Measurements from ENCODE around the gene TUBB1. TPM values are rescaled to one million over a fixed set of nuclear protein-coding genes. Genes with fewer than 3 reads are reported as not detected.

Gene TUBB1
- total RNA-seq, 1 experiment from 2014 or later: not detected

DNA sequence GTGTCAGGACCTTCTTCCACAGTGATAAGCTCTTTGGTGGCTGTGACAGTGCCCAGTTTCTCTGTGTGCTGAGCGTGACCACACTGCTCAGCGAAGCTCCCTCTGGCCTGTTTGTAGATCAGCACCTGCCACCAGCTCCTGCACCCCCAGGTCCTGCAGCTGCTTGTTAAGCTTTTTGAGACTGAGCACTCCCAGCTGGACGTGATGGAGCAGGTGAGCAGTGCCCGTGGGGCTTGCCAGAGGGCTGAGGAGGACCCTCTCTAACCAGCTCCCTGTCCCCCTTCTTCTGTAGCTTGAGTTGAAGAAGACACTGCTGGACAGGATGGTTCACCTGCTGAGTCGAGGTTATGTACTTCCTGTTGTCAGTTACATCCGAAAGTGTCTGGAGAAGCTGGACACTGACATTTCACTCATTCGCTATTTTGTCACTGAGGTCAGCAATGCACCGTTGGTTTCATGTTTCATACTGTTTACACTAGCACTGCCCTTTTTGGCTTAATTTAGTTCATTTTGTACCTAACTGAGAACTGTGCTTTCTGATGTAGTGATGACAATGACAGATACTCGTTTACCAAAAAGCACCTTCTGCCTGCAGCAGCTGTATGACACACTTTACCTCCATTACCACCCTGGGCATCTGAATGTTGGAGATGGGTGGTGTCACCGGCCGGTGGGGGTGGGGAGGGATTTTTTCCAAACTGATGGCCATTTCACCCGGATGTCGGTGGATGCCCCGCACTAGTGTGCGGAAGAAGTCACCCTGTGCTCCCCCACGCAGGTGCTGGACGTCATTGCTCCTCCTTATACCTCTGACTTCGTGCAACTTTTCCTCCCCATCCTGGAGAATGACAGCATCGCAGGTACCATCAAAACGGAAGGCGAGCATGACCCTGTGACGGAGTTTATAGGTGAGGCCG, 25.6 kb upstream of the TUBB1 start:
- no peak for DNase-seq (ENCODE audit: low spot score)
- Histone ChIP-seq H3K27me3 (replicated peaks; ENCODE audit: insufficient read depth, low read depth, low read length, poor library complexity) (no peaks in the 10 kb centered on the region), H3K4me1 (ENCODE audit: insufficient read depth, low read length, poor library complexity, severe bottlenecking) (no peaks in the 10 kb centered on the region), H3K9me3 (ENCODE audit: low read depth, low read length, poor library complexity, severe bottlenecking) (no peaks in the 10 kb centered on the region), H3K27ac (ENCODE audit: low read depth, low read length, poor library complexity, severe bottlenecking) (no peak overlapping the region), H3K36me3 (ENCODE audit: insufficient read depth, low read length, poor library complexity, severe bottlenecking) (peaks cover 75% of the 10 kb centered on the region), H3K4me3 (ENCODE audit: low read depth, low read length, poor library complexity, severe bottlenecking) (no peak overlapping the region)
- ChIA-PET POLR2A (ENCODE audit: low non-redundant PET) (no interaction called here), CTCF (no interaction called here)
- TF ChIP-seq, protein P1, sequence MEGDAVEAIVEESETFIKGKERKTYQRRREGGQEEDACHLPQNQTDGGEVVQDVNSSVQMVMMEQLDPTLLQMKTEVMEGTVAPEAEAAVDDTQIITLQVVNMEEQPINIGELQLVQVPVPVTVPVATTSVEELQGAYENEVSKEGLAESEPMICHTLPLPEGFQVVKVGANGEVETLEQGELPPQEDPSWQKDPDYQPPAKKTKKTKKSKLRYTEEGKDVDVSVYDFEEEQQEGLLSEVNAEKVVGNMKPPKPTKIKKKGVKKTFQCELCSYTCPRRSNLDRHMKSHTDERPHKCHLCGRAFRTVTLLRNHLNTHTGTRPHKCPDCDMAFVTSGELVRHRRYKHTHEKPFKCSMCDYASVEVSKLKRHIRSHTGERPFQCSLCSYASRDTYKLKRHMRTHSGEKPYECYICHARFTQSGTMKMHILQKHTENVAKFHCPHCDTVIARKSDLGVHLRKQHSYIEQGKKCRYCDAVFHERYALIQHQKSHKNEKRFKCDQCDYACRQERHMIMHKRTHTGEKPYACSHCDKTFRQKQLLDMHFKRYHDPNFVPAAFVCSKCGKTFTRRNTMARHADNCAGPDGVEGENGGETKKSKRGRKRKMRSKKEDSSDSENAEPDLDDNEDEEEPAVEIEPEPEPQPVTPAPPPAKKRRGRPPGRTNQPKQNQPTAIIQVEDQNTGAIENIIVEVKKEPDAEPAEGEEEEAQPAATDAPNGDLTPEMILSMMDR (conservative IDR thresholded peaks at IDR 0.05; ENCODE audit: low read depth, low read length): no peak
- no TSS peak for BruUV-seq (replicated peaks)
- intact Hi-C loops (cut with micrococcal nuclease; ENCODE audit: unreplicated experiment): no loop called here

- TSS peak; percentile 70 for BruUV-seq (replicated peaks)
- H3K36me3 ChIP-seq (ENCODE audit: insufficient read depth, low read length, poor library complexity, severe bottlenecking): peaks cover 65% of the 10 kb centered on the region
- H3K27ac ChIP-seq (ENCODE audit: low read depth, low read length, poor library complexity, severe bottlenecking): no peak overlapping the region
- POLR2A ChIA-PET (ENCODE audit: low non-redundant PET): no interaction called here
- no peaks in the 10 kb centered on the region for H3K27me3 ChIP-seq (replicated peaks; ENCODE audit: insufficient read depth, low read depth, low read length, poor library complexity)
- TF ChIP-seq, protein P1 (conservative IDR thresholded peaks at IDR 0.05; ENCODE audit: low read depth, low read length): no peak
- no peak for TF ChIP-seq EZH2 (IDR thresholded peaks at IDR 0.05; ENCODE audit: borderline replicate concordance, low read depth, low read length, poor library complexity, severe bottlenecking)
- CTCF ChIA-PET: no interaction called here
- intact Hi-C loops (cut with micrococcal nuclease; ENCODE audit: unreplicated experiment): no loop called here
- no peak overlapping the region for H3K4me3 ChIP-seq (ENCODE audit: low read depth, low read length, poor library complexity, severe bottlenecking)
- H3K9me3 ChIP-seq (ENCODE audit: low read depth, low read length, poor library complexity, severe bottlenecking): no peaks in the 10 kb centered on the region
- DNase-seq (ENCODE audit: low spot score): no peak
- no peaks in the 10 kb centered on the region for H3K4me1 ChIP-seq (ENCODE audit: insufficient read depth, low read length, poor library complexity, severe bottlenecking)
These were observed 24.7 kb upstream of the TUBB1 start for GRCh38 chr20:58994390-58995159.

- Histone ChIP-seq H3K36me3 (ENCODE audit: insufficient read depth, low read length, poor library complexity, severe bottlenecking) (peaks cover 54% of the 10 kb centered on the region), H3K27ac (ENCODE audit: low read depth, low read length, poor library complexity, severe bottlenecking) (no peak overlapping the region), H3K4me3 (ENCODE audit: low read depth, low read length, poor library complexity, severe bottlenecking) (no peak overlapping the region), H3K27me3 (replicated peaks; ENCODE audit: insufficient read depth, low read depth, low read length, poor library complexity) (no peaks in the 10 kb centered on the region), H3K4me1 (ENCODE audit: insufficient read depth, low read length, poor library complexity, severe bottlenecking) (no peaks in the 10 kb centered on the region), H3K9me3 (ENCODE audit: low read depth, low read length, poor library complexity, severe bottlenecking) (no peaks in the 10 kb centered on the region)
- POLR2A ChIA-PET (ENCODE audit: low non-redundant PET): no interaction called here
- TF ChIP-seq EZH2 (IDR thresholded peaks at IDR 0.05; ENCODE audit: borderline replicate concordance, low read depth, low read length, poor library complexity, severe bottlenecking): no peak
- TF ChIP-seq, protein P1 (conservative IDR thresholded peaks at IDR 0.05; ENCODE audit: low read depth, low read length): no peak
- no peak for DNase-seq (ENCODE audit: low spot score)
- intact Hi-C loops (cut with micrococcal nuclease; ENCODE audit: unreplicated experiment): no loop called here
- no TSS peak for BruUV-seq (replicated peaks)
- CTCF ChIA-PET: no interaction called here
These were observed 23.6 kb upstream of the TUBB1 start for GRCh38 chr20:58995461-58996225.

Measured in A673 (cell line).